C4-2B (cell line): ENCODE data around the gene SACS.

ENCODE experiments used
- CTCF ChIP-seq: fragments of 450-650 bp; conservative IDR thresholded peaks from 2 replicates; pipeline ENCODE4 v1.5.1; 2017; ENCODE audit warnings: mild to moderate bottlenecking
- ZFX ChIP-seq: fragments of 450-650 bp; IDR thresholded peaks from 2 replicates; pipeline ENCODE4 v1.6.1; 2017

DNA sequence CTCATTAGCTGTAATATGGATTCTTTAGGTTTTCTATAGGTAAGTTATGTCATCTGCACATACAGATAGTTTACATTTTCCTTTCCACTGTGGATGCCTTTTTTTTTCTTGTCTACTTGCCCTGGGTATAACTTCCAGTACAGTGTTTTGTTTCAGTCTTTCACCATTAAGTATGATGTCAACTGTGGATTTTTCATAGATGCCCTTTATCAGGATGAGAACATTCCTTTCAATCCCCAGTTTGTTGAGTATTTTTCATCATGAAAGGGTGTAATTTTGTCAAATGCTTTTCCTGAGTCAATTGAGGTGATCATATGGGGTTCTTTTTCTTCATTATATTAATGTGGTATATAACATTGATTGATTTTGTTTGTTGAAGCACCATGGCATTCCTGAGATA lies 43.6 kb upstream of the SACS start:
- TF ChIP-seq CTCF (no peak; the same call in 1 of the 2 replicates), ZFX (no peak)
